Measurements from ENCODE around the gene THAP7. TPM values are rescaled to one million over a fixed set of nuclear protein-coding genes. Genes with fewer than 3 reads are reported as not detected.

Gene THAP7
- total and polyA plus RNA-seq, 2 of the 13 experiments (the other 11 are each of a cell fraction or from before 2014, with no cell fraction given): 13.0 to 25.5 TPM

- Histone ChIP-seq H3K9me3 (ENCODE audit: low read length) (no peaks in the 10 kb centered on the region), H2AFZ (ENCODE audit: low read length) (no peak overlapping the region), H3K27ac (ENCODE audit: extremely low read length, insufficient read depth, low read length) (no peak overlapping the region), H3K36me3 (replicated peaks in 1 of 2; ENCODE audit: control insufficient read depth in 1 of 2, insufficient read depth in 2 of 2, low read length in 2 of 2) (no peaks in the 10 kb centered on the region), H3K27me3 (ENCODE audit: control insufficient read depth in 1 of 2, insufficient read depth in 2 of 2, low read length in 2 of 2) (peaks cover 0 to 9% of the 10 kb centered on the region in 2 experiments; a peak in 1 of 5 replicates), H3K9ac (ENCODE audit: insufficient read depth, low read depth, low read length) (peak overlapping the region; percentile 56; the same call in 1 of the 2 replicates), H3K4me1 (ENCODE audit: insufficient read depth, low read length) (peaks cover 51% of the 10 kb centered on the region), H4K20me1 (ENCODE audit: insufficient read depth, low read length) (no peaks in the 10 kb centered on the region), H3K79me2 (ENCODE audit: insufficient read depth, low read length) (no peaks in the 10 kb centered on the region), H3K4me2 (ENCODE audit: low read depth, low read length) (peak overlapping the region; percentile 85), H3K4me3 (replicated peaks in 1 of 3; ENCODE audit: insufficient read depth in 1 of 3, low read depth in 2 of 3, low read length in 3 of 3) (peak overlapping the region; percentile 40 to 67 (median 45); a peak in 4 of 6 replicates)
- FAIRE-seq (no peak), ATAC-seq (no peak), DNase-seq (ENCODE audit: low spot score) (no peak)
- TF ChIP-seq, protein P1, sequence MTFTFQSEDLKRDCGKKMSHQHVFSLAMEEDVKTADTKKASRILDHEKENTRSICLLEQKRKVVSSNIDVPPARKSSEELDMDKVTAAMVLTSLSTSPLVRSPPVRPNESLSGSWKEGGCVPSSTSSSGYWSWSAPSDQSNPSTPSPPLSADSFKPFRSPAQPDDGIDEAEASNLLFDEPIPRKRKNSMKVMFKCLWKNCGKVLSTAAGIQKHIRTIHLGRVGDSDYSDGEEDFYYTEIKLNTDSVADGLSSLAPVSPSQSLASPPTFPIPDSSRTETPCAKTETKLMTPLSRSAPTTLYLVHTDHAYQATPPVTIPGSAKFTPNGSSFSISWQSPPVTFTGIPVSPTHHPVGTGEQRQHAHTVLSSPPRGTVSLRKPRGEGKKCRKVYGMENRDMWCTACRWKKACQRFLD (CRISPR knock-in tag; IDR thresholded peaks at IDR 0.05; ENCODE audit: borderline replicate concordance): no peak
- TF ChIP-seq FOXM1 (CRISPR knock-in tag; IDR thresholded peaks at IDR 0.05) (no peak), MTA1 (CRISPR knock-in tag; IDR thresholded peaks at IDR 0.05; ENCODE audit: borderline replicate concordance) (no peak), KMT2A (CRISPR knock-in tag; IDR thresholded peaks at IDR 0.05) (no peak), ZNF142 (CRISPR knock-in tag; IDR thresholded peaks at IDR 0.05) (no peak), THAP11 (CRISPR knock-in tag; IDR thresholded peaks at IDR 0.05) (no peak), SP4 (CRISPR knock-in tag; IDR thresholded peaks at IDR 0.05) (no peak), ZFP37 (CRISPR knock-in tag; IDR thresholded peaks at IDR 0.05; ENCODE audit: borderline replicate concordance) (no peak), ZMAT5 (CRISPR knock-in tag; IDR thresholded peaks at IDR 0.05; ENCODE audit: borderline replicate concordance, low read depth) (no peak), ZNF549 (CRISPR knock-in tag; IDR thresholded peaks at IDR 0.05) (no peak), FOXC1 (CRISPR knock-in tag; IDR thresholded peaks at IDR 0.05; ENCODE audit: borderline replicate concordance) (no peak), REPIN1 (CRISPR knock-in tag; IDR thresholded peaks at IDR 0.05; ENCODE audit: borderline replicate concordance, low read depth) (no peak), KDM5B (CRISPR knock-in tag; IDR thresholded peaks at IDR 0.05; ENCODE audit: borderline replicate concordance) (no peak), AGO1 (IDR thresholded peaks at IDR 0.05; ENCODE audit: low read depth, low read length, poor library complexity, severe bottlenecking) (no peak), MATR3 (CRISPR knock-in tag; IDR thresholded peaks at IDR 0.05) (no peak), RARG (CRISPR knock-in tag; IDR thresholded peaks at IDR 0.05; ENCODE audit: low read depth) (no peak)
- no TSS peak for BruUV-seq (replicated peaks)
- in situ Hi-C loops (cut with HindIII; ENCODE audit: extremely low pct_ligation_motif_present, low pct_unique_long_range_greater_than_20kb): no loop called here
- intact Hi-C loops (cut with micrococcal nuclease; ENCODE audit: unreplicated experiment): no loop called here
- 54% methylated on average over 4 of the region's 10 CpGs for WGBS (ENCODE audit: low lambda C conversion rate)
- ChIA-PET CTCF (ENCODE audit: low intra/inter-chr PET ratio, low total read pairs) (no interaction called here), POLR2A (interaction anchor here (1.1 to 3.4 kb wide), 4 partner anchors 12 to 57 kb away, joined by 3 to 31 read pairs (median 6); partner anchors contain the start of genes LZTR1 and THAP7)
Observed at GRCh38 chr22:21015466-21016006, 13.6 kb upstream of the THAP7 start.
